Nephron progenitor cell (in vitro differentiated cells): ENCODE results near the gene ZNF281.
"Not testable (repeated sequence)": the region's sequence is repeated elsewhere in the genome, so short reads cannot be mapped to it uniquely, and the experiment has no call there.

Experiments used
- DNase-seq: peaks from one replicate; pipeline ENCODE4 v3.0.0; 2021
- H3K27ac Mint-ChIP-seq: 2 replicates; pipeline ENCODE4 v1.8.0; 2021; ENCODE audit warnings: mild to moderate bottlenecking, moderate library complexity, mixed read lengths
- H3K27me3 Mint-ChIP-seq: 2 replicates; pipeline ENCODE4 v1.8.0; 2021; ENCODE audit warnings: mild to moderate bottlenecking, low read depth, mixed read lengths; ENCODE audit not compliant: poor library complexity
- H3K36me3 Mint-ChIP-seq: 2 replicates; pipeline ENCODE4 v1.8.0; 2021; ENCODE audit warnings: low read depth, mixed read lengths
- H3K4me1 Mint-ChIP-seq: 2 replicates; pipeline ENCODE4 v1.8.0; 2021; ENCODE audit warnings: mixed read lengths
- H3K4me3 Mint-ChIP-seq: 2 replicates; pipeline ENCODE4 v1.8.0; 2021; ENCODE audit warnings: mild to moderate bottlenecking, moderate library complexity, mixed read lengths
- H3K9me3 Mint-ChIP-seq: 2 replicates; pipeline ENCODE4 v1.8.0; 2021; ENCODE audit warnings: mild to moderate bottlenecking, moderate library complexity, mixed read lengths
- TF ChIP-seq, protein P1 (sequence below): fragments of 200-600 bp; sonication (generic); IDR thresholded peaks from 2 replicates; pipeline ENCODE4 v1.5.0; 2021; ENCODE audit warnings: antibody characterized with exemption

ZNF281 gene

DNA sequence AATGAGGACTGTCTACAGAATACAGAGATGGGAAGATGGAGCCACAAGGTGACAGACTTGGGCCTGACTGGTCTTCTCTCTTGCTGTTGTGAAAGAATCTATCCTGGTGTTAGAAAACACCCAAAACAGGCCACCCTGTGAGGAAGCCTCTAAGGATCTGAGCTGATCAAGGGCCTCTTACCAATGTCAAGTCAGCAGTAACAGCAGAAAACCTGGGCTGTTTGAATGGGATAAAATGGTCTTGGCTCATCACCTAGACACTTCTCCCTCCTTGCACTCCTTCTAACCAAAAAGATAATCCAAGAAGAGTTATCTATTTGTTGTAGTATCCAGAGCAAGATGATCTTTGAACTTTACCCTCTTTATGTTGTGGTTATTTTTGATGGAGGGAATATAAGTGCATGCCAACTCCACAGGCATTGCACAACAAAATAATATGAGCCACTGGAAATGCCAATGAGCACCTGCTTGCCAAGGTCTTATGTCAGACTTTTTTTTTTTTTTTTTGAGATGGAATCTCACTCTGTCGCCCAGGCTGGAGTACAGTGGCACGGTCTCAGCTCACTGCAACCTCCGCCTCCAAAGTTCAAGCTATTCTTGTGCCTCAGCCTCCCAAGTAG lies 32.8 kb upstream of the ZNF281 start:
- peaks cover 9% of the 10 kb centered on the region for H3K36me3 Mint-ChIP-seq
- DNase-seq, result no peak

DNA sequence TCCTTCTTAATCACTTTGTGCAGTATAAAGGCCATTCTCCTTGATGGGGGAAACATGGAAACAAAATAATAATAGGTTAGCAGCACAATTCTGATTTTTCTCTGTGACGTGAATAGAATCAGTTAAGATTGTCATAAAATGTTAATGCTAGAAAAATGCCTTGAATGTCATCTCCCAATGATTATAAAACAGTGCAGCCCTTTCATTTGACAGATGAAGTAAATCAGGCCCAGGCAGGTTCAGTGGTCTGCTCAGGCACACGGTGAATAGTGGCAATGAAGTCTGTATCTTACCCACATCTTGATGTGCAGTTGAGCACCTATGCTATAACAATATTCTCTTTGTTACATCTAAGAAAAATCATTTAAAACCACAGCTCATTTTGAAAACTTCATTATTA lies 32.2 kb upstream of the ZNF281 start:
- Mint-ChIP-seq H3K9me3 (peaks cover 8% of the 10 kb centered on the region), H3K27ac (no peak overlapping the region), H3K4me3 (no peak overlapping the region), H3K27me3 (no peaks in the 10 kb centered on the region), H3K36me3 (peaks cover 8% of the 10 kb centered on the region), H3K4me1 (no peaks in the 10 kb centered on the region)
- no peak for DNase-seq
- TF ChIP-seq, protein P1, sequence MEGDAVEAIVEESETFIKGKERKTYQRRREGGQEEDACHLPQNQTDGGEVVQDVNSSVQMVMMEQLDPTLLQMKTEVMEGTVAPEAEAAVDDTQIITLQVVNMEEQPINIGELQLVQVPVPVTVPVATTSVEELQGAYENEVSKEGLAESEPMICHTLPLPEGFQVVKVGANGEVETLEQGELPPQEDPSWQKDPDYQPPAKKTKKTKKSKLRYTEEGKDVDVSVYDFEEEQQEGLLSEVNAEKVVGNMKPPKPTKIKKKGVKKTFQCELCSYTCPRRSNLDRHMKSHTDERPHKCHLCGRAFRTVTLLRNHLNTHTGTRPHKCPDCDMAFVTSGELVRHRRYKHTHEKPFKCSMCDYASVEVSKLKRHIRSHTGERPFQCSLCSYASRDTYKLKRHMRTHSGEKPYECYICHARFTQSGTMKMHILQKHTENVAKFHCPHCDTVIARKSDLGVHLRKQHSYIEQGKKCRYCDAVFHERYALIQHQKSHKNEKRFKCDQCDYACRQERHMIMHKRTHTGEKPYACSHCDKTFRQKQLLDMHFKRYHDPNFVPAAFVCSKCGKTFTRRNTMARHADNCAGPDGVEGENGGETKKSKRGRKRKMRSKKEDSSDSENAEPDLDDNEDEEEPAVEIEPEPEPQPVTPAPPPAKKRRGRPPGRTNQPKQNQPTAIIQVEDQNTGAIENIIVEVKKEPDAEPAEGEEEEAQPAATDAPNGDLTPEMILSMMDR, result no peak

More for the DNA sequence above, 32.8 kb upstream of the ZNF281 start:
- no peaks in the 10 kb centered on the region for H3K4me1 Mint-ChIP-seq
- no peak overlapping the region for H3K27ac Mint-ChIP-seq
- H3K4me3 Mint-ChIP-seq, result no peak overlapping the region
- TF ChIP-seq, protein P1, result no peak
- peaks cover 8% of the 10 kb centered on the region for H3K9me3 Mint-ChIP-seq
- H3K27me3 Mint-ChIP-seq, result no peaks in the 10 kb centered on the region

DNA sequence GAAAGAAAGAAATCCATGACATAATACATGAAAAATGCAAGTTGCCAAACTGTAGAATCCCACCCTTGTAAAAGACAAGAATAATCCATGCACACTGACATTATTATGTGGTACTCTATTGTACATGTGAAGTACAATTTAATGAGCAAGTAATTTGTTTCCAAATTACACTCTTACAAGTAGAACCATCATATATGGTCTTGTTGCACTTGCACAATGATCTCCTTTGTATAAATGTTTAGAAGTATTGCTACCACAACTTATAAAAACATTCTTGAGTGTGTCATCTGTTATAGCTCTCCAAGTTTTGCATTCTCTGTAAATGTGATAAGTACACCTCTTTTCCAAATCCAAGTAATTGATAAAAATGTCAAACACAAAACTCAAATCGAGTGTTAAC lies 29.1 kb upstream of the ZNF281 start:
- Mint-ChIP-seq H3K9me3 (no peaks in the 10 kb centered on the region), H3K27ac (no peak overlapping the region), H3K4me1 (no peaks in the 10 kb centered on the region), H3K4me3 (no peak overlapping the region), H3K36me3 (no peaks in the 10 kb centered on the region), H3K27me3 (no peaks in the 10 kb centered on the region)
- TF ChIP-seq, protein P1, result no peak
- DNase-seq, result no peak

DNA sequence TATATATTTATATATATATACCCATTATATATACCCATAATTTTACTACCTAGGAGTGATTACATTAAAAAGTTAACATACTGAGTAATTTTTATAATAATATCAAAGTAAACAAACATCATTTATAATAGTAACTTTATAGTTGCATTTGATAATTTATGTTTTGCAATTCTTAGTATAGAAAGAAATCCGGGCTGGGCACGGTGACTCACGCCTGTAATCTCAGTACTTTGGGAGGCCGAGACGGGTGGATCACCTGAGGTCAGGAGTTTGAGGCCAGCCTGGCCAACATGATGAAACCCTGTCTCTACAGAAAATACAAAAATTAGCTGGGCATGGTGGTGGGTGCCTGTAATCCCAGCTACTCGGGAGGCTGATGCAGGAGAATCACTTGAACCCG lies 28.6 kb upstream of the ZNF281 start:
- not testable (repeated sequence) for H3K36me3 Mint-ChIP-seq, H3K4me1 Mint-ChIP-seq, H3K27me3 Mint-ChIP-seq, H3K9me3 Mint-ChIP-seq, H3K27ac Mint-ChIP-seq, DNase-seq, H3K4me3 Mint-ChIP-seq

DNA sequence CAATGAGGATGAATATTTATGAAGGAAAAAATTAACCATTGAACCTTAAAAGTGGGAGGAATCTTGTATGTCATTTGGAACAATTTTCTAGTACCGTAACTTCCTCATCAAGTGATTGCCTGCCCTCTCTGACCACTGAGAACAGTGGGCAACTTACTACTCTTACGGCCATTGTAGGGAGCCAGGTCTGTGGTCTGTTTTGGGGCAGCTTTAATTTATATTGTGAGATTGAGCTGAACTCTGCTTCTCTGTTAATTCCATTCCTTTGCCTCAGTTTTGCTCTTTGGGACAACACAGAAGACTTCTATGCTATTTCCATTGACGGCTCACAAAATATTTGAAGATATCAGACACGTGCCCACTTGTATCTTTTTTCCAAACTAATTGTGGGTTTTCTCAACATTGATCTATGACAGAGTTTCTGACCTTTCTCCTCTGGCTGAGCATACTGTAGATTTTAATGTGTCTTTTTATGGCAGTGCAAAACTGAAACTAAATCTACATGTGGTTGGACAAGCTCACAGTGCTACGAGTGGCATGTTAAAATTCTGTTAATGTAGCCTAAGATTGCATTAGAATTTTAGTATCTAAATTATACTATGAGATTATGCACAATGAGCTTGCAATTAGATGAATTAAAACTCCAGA lies 27.8 kb upstream of the ZNF281 start:
- no peaks in the 10 kb centered on the region for H3K27me3 Mint-ChIP-seq
- no peak overlapping the region for H3K4me3 Mint-ChIP-seq
- peaks cover 4% of the 10 kb centered on the region for H3K9me3 Mint-ChIP-seq
- H3K27ac Mint-ChIP-seq, result no peak overlapping the region
- no peaks in the 10 kb centered on the region for H3K4me1 Mint-ChIP-seq
- TF ChIP-seq, protein P1, result no peak
- DNase-seq, result no peak
- H3K36me3 Mint-ChIP-seq, result peaks cover 4% of the 10 kb centered on the region

DNA sequence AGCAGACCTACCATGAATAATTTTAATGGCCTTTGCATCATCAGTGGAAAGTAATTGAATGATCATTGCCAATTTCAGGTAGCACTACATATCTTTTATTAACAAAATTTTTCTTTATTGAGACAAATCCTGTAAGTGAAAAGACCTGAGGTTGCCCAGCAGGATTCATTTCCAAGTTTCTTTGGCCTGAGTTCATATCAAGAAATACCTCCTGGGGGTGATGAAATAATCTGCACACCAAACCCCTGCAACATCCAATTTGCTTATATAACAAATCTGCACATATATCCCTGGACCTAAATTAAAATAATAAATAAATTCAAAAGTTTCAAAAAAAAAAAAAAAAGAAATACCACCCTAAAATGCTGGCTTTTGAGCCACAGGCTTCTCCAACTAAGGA lies 27.3 kb upstream of the ZNF281 start:
- H3K4me3 Mint-ChIP-seq, result no peak overlapping the region
- H3K27me3 Mint-ChIP-seq, result no peaks in the 10 kb centered on the region
- peaks cover 6% of the 10 kb centered on the region for H3K36me3 Mint-ChIP-seq
- no peak for DNase-seq
- TF ChIP-seq, protein P1, result no peak
- no peaks in the 10 kb centered on the region for H3K4me1 Mint-ChIP-seq
- H3K27ac Mint-ChIP-seq, result no peak overlapping the region
- peaks cover 4% of the 10 kb centered on the region for H3K9me3 Mint-ChIP-seq
